Measurements from ENCODE around the gene CUBN. TPM values are rescaled to one million over a fixed set of nuclear protein-coding genes. Genes with fewer than 3 reads are reported as not detected.
A peak's percentile ranks its signal among the peaks of the same experiment; 100 is the strongest.

Gene CUBN
- total RNA-seq, 1 donor: 1.1 TPM

DNA sequence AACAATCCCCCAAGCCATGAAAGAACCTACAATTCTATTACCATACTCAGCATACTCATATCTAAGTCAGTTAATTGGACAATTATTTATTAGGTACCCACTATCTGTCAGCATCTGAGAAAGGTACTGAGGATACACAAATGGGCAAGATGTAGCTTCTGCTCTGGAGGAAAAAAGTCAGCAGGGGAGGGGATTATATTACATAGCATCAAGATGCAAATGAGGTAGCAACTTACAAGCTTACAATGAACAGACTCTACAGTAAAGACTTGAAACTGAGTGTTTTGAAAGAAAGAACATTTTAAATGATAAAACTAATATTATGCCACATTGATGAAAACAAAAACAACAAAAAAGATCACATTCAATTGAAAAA lies 10.8 kb upstream of the CUBN start:
- DNase-seq (ENCODE audit: insufficient read length, low spot score, missing footprints): no peak
- Histone ChIP-seq H4K20me1 (ENCODE audit: insufficient read depth, low read length) (no peaks in the 10 kb centered on the region), H3K9me3 (ENCODE audit: low read depth, low read length) (no peaks in the 10 kb centered on the region), H3K27ac (ENCODE audit: low read depth, low read length) (no peak overlapping the region), H3K79me2 (ENCODE audit: insufficient read depth, low read length) (no peaks in the 10 kb centered on the region), H3K4me3 (ENCODE audit: insufficient read depth, low read length) (no peak overlapping the region), H2AFZ (ENCODE audit: low read length) (no peak overlapping the region), H3K4me2 (ENCODE audit: insufficient read depth, low read length) (no peak overlapping the region), H3K4me1 (ENCODE audit: insufficient read depth, low read length) (no peaks in the 10 kb centered on the region), H3K27me3 (ENCODE audit: insufficient read depth, low read length) (no peaks in the 10 kb centered on the region), H3K36me3 (ENCODE audit: insufficient read depth, low read length) (no peaks in the 10 kb centered on the region)
- no peak for TF ChIP-seq CTCF (IDR thresholded peaks at IDR 0.05; ENCODE audit: extremely low read depth, low read depth, low read length)

DNA sequence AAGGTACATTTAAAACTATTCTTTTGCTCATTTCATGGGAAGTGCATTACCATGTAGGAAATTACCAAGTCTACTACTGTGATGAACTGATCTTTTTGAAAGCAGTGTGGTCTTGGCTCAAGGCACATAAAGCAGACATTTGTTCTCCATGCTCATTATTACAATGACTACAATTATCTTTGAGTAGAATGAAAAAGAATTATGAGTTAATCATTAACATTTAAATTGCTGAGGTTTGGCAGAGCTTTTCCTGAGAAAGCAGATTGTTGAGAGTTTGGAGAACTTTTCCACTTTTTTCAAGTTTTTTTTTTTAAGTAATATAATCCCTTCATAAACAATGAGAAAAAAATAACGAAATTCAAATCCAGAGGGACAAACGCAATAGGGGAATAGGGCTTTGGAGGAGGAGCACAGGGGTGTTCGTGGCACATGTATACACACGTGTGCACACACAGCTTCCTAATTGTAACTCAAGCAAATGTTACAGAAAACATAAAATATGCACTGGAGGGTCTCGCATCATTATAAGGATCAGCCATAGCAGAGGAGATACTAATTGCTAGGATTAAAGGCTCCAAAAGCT lies 8.9 kb upstream of the CUBN start:
- no peak overlapping the region for H3K4me2 ChIP-seq (ENCODE audit: insufficient read depth, low read length)
- DNase-seq (ENCODE audit: insufficient read length, low spot score, missing footprints): no peak

DNA sequence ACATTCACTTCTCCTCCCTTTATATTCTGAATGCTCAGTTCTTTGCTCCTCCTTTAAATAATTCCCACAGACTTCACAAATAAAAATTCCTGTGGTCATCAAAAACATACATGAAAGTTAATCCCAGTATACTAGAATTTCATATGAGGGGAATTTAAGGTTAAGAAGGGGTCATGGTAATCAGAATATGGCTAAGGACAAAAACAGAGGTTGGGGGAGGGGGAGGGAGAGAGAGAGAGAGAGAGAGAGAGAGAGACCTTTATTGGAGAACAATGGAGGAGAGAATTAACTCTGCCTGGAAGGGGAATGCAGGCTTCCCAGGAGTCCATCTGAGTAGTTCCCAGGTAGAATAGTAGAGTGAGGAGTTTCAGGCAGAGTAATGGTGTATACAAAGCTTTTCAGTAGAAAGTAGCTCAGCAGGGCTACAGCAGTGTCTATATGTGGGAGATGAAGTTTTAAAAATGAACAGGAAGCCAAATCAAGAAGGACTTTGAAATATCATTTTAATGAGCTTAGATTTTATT lies 5.2 kb upstream of the CUBN start:
- TF ChIP-seq CTCF (IDR thresholded peaks at IDR 0.05; ENCODE audit: extremely low read depth, low read depth, low read length): no peak
- peak; percentile 17 for DNase-seq (ENCODE audit: insufficient read length, low spot score, missing footprints)
- no peaks in the 10 kb centered on the region for H4K20me1 ChIP-seq (ENCODE audit: insufficient read depth, low read length)
- H2AFZ ChIP-seq (ENCODE audit: low read length): no peak overlapping the region
- no peaks in the 10 kb centered on the region for H3K27me3 ChIP-seq (ENCODE audit: insufficient read depth, low read length)
- H3K79me2 ChIP-seq (ENCODE audit: insufficient read depth, low read length): no peaks in the 10 kb centered on the region
- no peak overlapping the region for H3K4me3 ChIP-seq (ENCODE audit: insufficient read depth, low read length)
- H3K36me3 ChIP-seq (ENCODE audit: insufficient read depth, low read length): no peaks in the 10 kb centered on the region
- no peaks in the 10 kb centered on the region for H3K4me1 ChIP-seq (ENCODE audit: insufficient read depth, low read length)
- H3K9me3 ChIP-seq (ENCODE audit: low read depth, low read length): no peaks in the 10 kb centered on the region
- no peak overlapping the region for H3K27ac ChIP-seq (ENCODE audit: low read depth, low read length)
- no peak overlapping the region for H3K4me2 ChIP-seq (ENCODE audit: insufficient read depth, low read length)

More for the DNA sequence above, 8.9 kb upstream of the CUBN start:
- Histone ChIP-seq H3K9me3 (ENCODE audit: low read depth, low read length) (no peaks in the 10 kb centered on the region), H3K4me3 (ENCODE audit: insufficient read depth, low read length) (no peak overlapping the region), H3K36me3 (ENCODE audit: insufficient read depth, low read length) (no peaks in the 10 kb centered on the region), H3K4me1 (ENCODE audit: insufficient read depth, low read length) (no peaks in the 10 kb centered on the region), H3K79me2 (ENCODE audit: insufficient read depth, low read length) (no peaks in the 10 kb centered on the region), H3K27ac (ENCODE audit: low read depth, low read length) (no peak overlapping the region), H4K20me1 (ENCODE audit: insufficient read depth, low read length) (no peaks in the 10 kb centered on the region), H3K27me3 (ENCODE audit: insufficient read depth, low read length) (no peaks in the 10 kb centered on the region), H2AFZ (ENCODE audit: low read length) (no peak overlapping the region)
- TF ChIP-seq CTCF (IDR thresholded peaks at IDR 0.05; ENCODE audit: extremely low read depth, low read depth, low read length): no peak

GRCh38 chr10:17134282-17134681 lies 4.7 kb upstream of the CUBN start:
- Histone ChIP-seq H3K79me2 (ENCODE audit: insufficient read depth, low read length) (no peaks in the 10 kb centered on the region), H4K20me1 (ENCODE audit: insufficient read depth, low read length) (no peaks in the 10 kb centered on the region), H2AFZ (ENCODE audit: low read length) (peak overlapping the region; percentile 9), H3K36me3 (ENCODE audit: insufficient read depth, low read length) (no peaks in the 10 kb centered on the region), H3K27ac (ENCODE audit: low read depth, low read length) (no peak overlapping the region), H3K27me3 (ENCODE audit: insufficient read depth, low read length) (no peaks in the 10 kb centered on the region), H3K4me1 (ENCODE audit: insufficient read depth, low read length) (no peaks in the 10 kb centered on the region), H3K9me3 (ENCODE audit: low read depth, low read length) (no peaks in the 10 kb centered on the region), H3K4me2 (ENCODE audit: insufficient read depth, low read length) (no peak overlapping the region), H3K4me3 (ENCODE audit: insufficient read depth, low read length) (no peak overlapping the region)
- TF ChIP-seq CTCF (IDR thresholded peaks at IDR 0.05; ENCODE audit: extremely low read depth, low read depth, low read length): no peak
- peak; percentile 17 for DNase-seq (ENCODE audit: insufficient read length, low spot score, missing footprints)
